ENCODE measurements around the gene PGA5.
A peak's percentile ranks its signal among the peaks of the same experiment; 100 is the strongest.

PGA5 gene

DNA sequence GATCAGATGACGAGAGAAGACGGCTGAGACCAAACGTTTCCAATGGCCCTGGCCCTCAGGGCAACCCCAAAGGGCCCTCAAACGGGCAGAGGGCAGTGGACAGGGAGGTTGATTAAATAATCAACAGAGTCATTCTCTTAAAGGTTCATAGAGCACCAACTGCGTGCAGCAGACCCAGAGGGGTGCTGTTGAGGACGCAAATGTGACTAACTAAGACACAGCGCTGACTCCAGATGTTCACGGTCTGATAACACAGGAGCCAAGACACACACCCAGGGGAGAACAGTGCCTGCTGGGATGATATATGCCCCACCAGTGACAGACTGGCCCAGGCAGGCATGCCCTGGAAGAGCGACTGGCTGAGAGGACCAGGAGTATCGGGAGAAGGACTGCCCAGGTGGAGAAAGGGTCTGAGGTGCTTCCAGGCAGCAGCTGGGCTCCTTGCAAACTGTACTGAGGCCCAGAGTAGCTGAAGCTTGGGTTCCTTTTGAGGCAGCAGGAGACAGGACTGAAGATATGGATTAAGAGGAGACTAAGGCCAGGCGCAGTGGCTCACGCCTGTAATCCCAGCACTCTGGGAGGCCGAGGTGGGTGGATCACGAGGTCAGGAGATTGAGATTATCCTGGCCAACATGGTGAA lies 46.5 kb downstream of the PGA5 start:
- no peak for ATAC-seq (replicated peaks)
- H3K27ac Mint-ChIP-seq: no peak overlapping the region

GRCh38 chr11:61290905-61291690 lies 50.1 kb downstream of the PGA5 start:
- H3K36me3 Mint-ChIP-seq: peaks cover 2 to 14% of the 10 kb centered on the region in 2 donors
- H3K4me1 Mint-ChIP-seq: peaks cover 9 to 14% of the 10 kb centered on the region in 2 donors
- no peak for ATAC-seq (replicated peaks)
- no peak overlapping the region for H3K27ac Mint-ChIP-seq
- no peaks in the 10 kb centered on the region for H3K9me3 Mint-ChIP-seq
- DNase-seq: no peak
- peaks cover 3 to 6% of the 10 kb centered on the region in 2 donors for H3K27me3 Mint-ChIP-seq
- no peak overlapping the region for H3K4me3 Mint-ChIP-seq

More for the DNA sequence above, 46.5 kb downstream of the PGA5 start:
- H3K27me3 Mint-ChIP-seq: peaks cover 1 to 4% of the 10 kb centered on the region in 2 donors
- no peak overlapping the region for H3K4me3 Mint-ChIP-seq
- DNase-seq: no peak
- no peaks in the 10 kb centered on the region for H3K4me1 Mint-ChIP-seq
- H3K9me3 Mint-ChIP-seq: peaks cover 0 to 3% of the 10 kb centered on the region in 2 donors
- peaks cover 19 to 39% of the 10 kb centered on the region in 2 donors for H3K36me3 Mint-ChIP-seq

DNA sequence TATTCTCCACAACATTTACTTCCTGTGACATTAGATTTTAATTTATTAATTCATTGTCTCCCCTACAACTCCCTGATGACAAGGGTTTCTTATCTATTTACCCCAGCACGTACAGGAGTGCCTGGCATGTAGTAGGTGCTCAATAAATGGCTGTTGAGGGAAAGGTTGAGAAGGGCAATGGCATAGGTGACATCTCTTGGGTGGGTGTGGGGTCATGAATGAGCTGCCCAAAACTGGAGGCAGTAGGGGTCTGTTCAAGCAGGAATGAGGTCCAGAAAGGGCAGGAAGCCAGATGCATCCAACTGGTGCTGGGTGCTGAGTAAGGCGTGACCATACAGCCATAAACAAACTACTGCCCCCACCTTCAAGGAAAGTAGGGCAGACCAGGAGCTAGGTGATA lies 51.4 kb downstream of the PGA5 start:
- DNase-seq: no peak
- Mint-ChIP-seq H3K27me3 (peaks cover 3 to 6% of the 10 kb centered on the region in 2 donors), H3K4me3 (peak overlapping the region in 1 of 2 donors; percentile 2), H3K9me3 (no peaks in the 10 kb centered on the region), H3K4me1 (peaks cover 13 to 21% of the 10 kb centered on the region in 2 donors), H3K36me3 (peaks cover 4 to 14% of the 10 kb centered on the region in 2 donors), H3K27ac (no peak overlapping the region)
- ATAC-seq (replicated peaks): no peak

DNA sequence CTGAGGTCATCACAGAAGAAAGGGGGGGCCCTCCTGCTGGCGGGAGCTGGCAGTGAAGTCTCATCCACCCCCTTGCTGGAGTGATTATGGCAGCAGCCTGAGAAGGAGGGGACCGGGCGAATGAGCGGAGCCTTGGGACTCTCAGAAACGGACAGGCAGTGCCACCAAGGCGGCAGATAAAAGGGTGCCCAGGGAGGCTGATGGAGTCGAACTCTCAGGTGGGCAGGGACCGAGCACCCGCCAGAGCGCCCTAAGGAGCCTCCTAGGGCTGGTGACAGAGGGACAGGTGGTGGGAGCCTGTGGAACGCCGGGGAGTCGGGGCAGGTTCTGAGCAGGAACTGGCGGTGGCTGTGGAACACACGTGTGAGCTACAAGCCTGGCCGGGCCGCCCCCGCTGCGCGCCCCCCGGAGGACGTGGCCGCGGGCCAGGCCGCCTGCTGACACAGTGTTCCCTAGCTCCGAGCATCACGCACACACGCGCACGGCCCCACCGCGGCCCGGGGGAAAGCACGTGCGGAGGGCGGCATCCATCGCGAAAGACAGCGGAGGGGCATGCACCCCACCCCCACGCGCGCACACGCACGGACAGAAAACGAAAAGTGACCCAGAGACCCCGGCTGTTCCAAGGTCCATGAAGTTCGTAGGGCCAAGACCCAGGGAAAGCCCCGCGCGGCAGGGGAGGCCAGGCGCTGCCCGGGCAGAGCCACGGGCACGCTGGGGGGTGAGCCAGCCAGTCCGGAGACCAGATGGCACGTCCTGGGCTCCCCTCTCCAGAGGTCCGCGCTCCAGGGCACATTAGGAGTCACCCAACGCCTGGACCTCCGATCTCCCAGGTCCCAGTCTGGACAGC lies 53.1 kb downstream of the PGA5 start:
- Mint-ChIP-seq H3K27me3 (peaks cover 3 to 6% of the 10 kb centered on the region in 2 donors), H3K4me1 (peaks cover 23 to 36% of the 10 kb centered on the region in 2 donors), H3K27ac (peak overlapping the region; percentile 91), H3K36me3 (peaks cover 14 to 21% of the 10 kb centered on the region in 2 donors), H3K4me3 (peak overlapping the region; percentile 91), H3K9me3 (no peaks in the 10 kb centered on the region)
- peak; percentile 39 for DNase-seq
- ATAC-seq (replicated peaks): peak; percentile 58 to 67

DNA sequence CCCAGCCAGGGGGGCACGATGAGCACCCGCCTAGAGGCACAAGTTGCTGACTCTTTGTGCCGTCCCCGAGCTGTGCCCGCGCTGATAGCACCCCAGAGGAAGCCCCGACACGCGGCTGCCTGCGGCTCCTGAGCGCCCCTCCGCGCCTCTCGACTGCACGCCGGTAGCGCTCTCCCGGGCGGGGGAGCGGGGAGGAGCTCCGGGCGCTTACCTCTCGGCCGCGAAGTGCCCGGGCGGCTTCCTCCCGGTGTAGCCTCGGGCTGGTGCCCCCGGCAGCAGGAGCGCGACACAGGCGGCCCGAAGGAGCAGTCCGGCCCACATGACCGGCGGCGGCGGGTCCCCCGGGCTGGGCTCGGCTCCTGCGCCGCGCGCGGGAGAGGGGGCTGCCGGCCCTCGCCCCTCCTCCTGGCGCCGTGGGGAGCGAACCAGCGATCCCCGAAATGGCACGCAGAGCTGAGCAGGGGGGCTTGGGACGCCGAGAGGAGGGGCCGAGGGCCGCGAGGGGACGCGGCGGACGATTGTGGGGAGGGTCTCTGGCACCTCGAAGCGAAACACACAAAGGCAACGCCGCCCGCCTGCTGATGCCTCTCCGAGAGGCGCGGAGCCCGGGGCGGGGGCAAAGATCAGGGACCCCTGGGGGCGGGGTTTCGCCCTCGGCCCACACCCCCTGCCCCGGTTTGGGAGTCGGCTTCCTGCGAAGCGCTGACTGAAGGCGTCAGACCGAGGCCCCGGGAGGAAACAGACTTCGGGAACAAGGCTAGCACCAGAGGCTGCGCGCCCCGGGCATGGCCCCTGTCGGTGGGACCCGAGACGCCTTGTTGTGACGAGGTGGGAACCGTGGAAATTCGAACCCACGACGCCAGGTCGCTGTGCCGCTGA lies 54.0 kb downstream of the PGA5 start, which contains the start of gene VWCE:
Gene VWCE, minus strand, starts transcription at position 600 of the 879 bp plus-strand sequence. Its CDS starts 279 bp downstream, at position 321.
- ATAC-seq (replicated peaks) (peak; percentile 84 to 87), DNase-seq (peak; percentile 68)
- H3K36me3 Mint-ChIP-seq: peaks cover 18 to 25% of the 10 kb centered on the region in 2 donors
- H3K4me1 Mint-ChIP-seq: peaks cover 23 to 36% of the 10 kb centered on the region in 2 donors
- peak within 1 kb of the TSS; percentile 91 for H3K27ac Mint-ChIP-seq
- H3K27me3 Mint-ChIP-seq: peaks cover 3 to 6% of the 10 kb centered on the region in 2 donors
- peak within 1 kb of the TSS; percentile 91 for H3K4me3 Mint-ChIP-seq
- H3K9me3 Mint-ChIP-seq: no peaks in the 10 kb centered on the region

GRCh38 chr11:61295596-61295926 lies 54.6 kb downstream of the PGA5 start:
- ATAC-seq (replicated peaks): no peak
- H3K9me3 Mint-ChIP-seq: no peaks in the 10 kb centered on the region
- DNase-seq: peak; percentile 11
- peaks cover 3 to 6% of the 10 kb centered on the region in 2 donors for H3K27me3 Mint-ChIP-seq
- no peak overlapping the region for H3K27ac Mint-ChIP-seq
- H3K36me3 Mint-ChIP-seq: peaks cover 24 to 29% of the 10 kb centered on the region in 2 donors
- H3K4me3 Mint-ChIP-seq: peak overlapping the region; percentile 91
- H3K4me1 Mint-ChIP-seq: peaks cover 23 to 36% of the 10 kb centered on the region in 2 donors

GRCh38 chr11:61297341-61297740 lies 56.4 kb downstream of the PGA5 start:
- no peak for ATAC-seq (replicated peaks)
- Mint-ChIP-seq H3K4me3 (peak overlapping the region; percentile 20 to 26), H3K27me3 (peaks cover 3% of the 10 kb centered on the region in 2 donors), H3K27ac (peak overlapping the region; percentile 68), H3K4me1 (peaks cover 23 to 36% of the 10 kb centered on the region in 2 donors), H3K9me3 (no peaks in the 10 kb centered on the region), H3K36me3 (peaks cover 33 to 46% of the 10 kb centered on the region in 2 donors)
- DNase-seq: no peak

GRCh38 chr11:61297746-61298145 lies 56.8 kb downstream of the PGA5 start:
- no peak overlapping the region for H3K4me3 Mint-ChIP-seq
- peaks cover 33 to 47% of the 10 kb centered on the region in 2 donors for H3K36me3 Mint-ChIP-seq
- H3K9me3 Mint-ChIP-seq: no peaks in the 10 kb centered on the region
- peak overlapping the region; percentile 68 for H3K27ac Mint-ChIP-seq
- peaks cover 23 to 36% of the 10 kb centered on the region in 2 donors for H3K4me1 Mint-ChIP-seq
- H3K27me3 Mint-ChIP-seq: no peaks in the 10 kb centered on the region
- ATAC-seq (replicated peaks): no peak
- no peak for DNase-seq

- Mint-ChIP-seq H3K27me3 (no peaks in the 10 kb centered on the region), H3K9me3 (no peaks in the 10 kb centered on the region), H3K36me3 (peaks cover 33 to 47% of the 10 kb centered on the region in 2 donors), H3K27ac (peak overlapping the region; percentile 10), H3K4me1 (peaks cover 19 to 30% of the 10 kb centered on the region in 2 donors), H3K4me3 (no peak overlapping the region)
- DNase-seq (no peak), ATAC-seq (replicated peaks) (no peak)
These were observed 57.8 kb downstream of the PGA5 start for GRCh38 chr11:61298663-61299244.

Data from stimulated activated naive B cell treated with anti-CD40 and anti-IgM and Interleukin-4, amounts not matched to agents 10 μg/mL and 1 μg/mL and 100 μg/mL, for 72 hours (primary cell).